Left ventricle myocardium inferior (tissue), 1 donor: ENCODE results near the gene PTPRJ. TPM values are rescaled to one million over a fixed set of nuclear protein-coding genes. Genes with fewer than 3 reads are reported as not detected.

ENCODE experiments used
- DNase-seq: peaks from one replicate; pipeline ENCODE4 v3.0.0-alpha.2; 2020
- H3K27ac ChIP-seq: fragments of 200-600 bp; replicated peaks from 2 replicates; pipeline ENCODE4 v1.8.0; 2021
- H3K27me3 ChIP-seq: fragments of 200-600 bp; 2 replicates; pipeline ENCODE4 v1.8.0; 2021; ENCODE audit warnings: low read depth
- H3K36me3 ChIP-seq: fragments of 200-600 bp; 2 replicates; pipeline ENCODE4 v1.8.0; 2021
- H3K4me1 ChIP-seq: fragments of 200-600 bp; 2 replicates; pipeline ENCODE4 v1.8.0; 2021
- H3K4me3 ChIP-seq: fragments of 200-600 bp; 2 replicates; pipeline ENCODE4 v1.8.0; 2021; ENCODE audit warnings: mild to moderate bottlenecking, moderate library complexity
- H3K9me3 ChIP-seq: fragments of 200-600 bp; replicated peaks from 2 replicates; pipeline ENCODE4 v1.8.0; 2021
- CTCF ChIP-seq: fragments of 200-600 bp; IDR thresholded peaks from 2 replicates; pipeline ENCODE4 v1.8.0; 2021; ENCODE audit warnings: antibody characterized with exemption, mild to moderate bottlenecking, borderline replicate concordance
- intact Hi-C: fragments of 100-400 bp; cut with micrococcal nuclease; formaldehyde crosslinking; loops from one replicate; pipeline ENCODE4 v1.11.0; 2022
- total RNA-seq: library from RNA; stranded (reverse); fragmentation: NEBNext Ultra II Directional; extraction: Animal tissue kit (Norgen Biotek cat#: 25700); gene quantifications from one replicate; pipeline ENCODE4 v1.2.1, GENCODE V29; 2021
- donor health status: DM: no; HTN: yes; CAD: no; lungs with severe emphysema.

PTPRJ gene
- total RNA-seq, 1 donor from 2014 or later: 6.8 TPM

- no peaks in the 10 kb centered on the region for H3K4me1 ChIP-seq
- no peak overlapping the region for H3K27ac ChIP-seq
- TF ChIP-seq CTCF: no peak
- DNase-seq: no peak
- H3K4me3 ChIP-seq: no peak overlapping the region
- peaks cover 32% of the 10 kb centered on the region for H3K36me3 ChIP-seq
- intact Hi-C loops: no loop called here
- H3K9me3 ChIP-seq: peaks cover 17% of the 10 kb centered on the region
- no peaks in the 10 kb centered on the region for H3K27me3 ChIP-seq
Measured at GRCh38 chr11:48150213-48150612, 169.9 kb downstream of the PTPRJ start.

- no peaks in the 10 kb centered on the region for H3K27me3 ChIP-seq
- H3K36me3 ChIP-seq: peaks cover 48% of the 10 kb centered on the region
- H3K27ac ChIP-seq: no peak overlapping the region
- peaks cover 17% of the 10 kb centered on the region for H3K9me3 ChIP-seq
- H3K4me1 ChIP-seq: no peaks in the 10 kb centered on the region
- H3K4me3 ChIP-seq: no peak overlapping the region
- no peak for DNase-seq
- intact Hi-C loops: no loop called here
- no peak for TF ChIP-seq CTCF
Measured at GRCh38 chr11:48154151-48154550, 173.8 kb downstream of the PTPRJ start.

GRCh38 chr11:48161951-48162884, 181.9 kb downstream of the PTPRJ start:
- no peak for TF ChIP-seq CTCF
- Histone ChIP-seq H3K9me3 (no peaks in the 10 kb centered on the region), H3K27me3 (no peaks in the 10 kb centered on the region), H3K27ac (no peak overlapping the region), H3K36me3 (peaks cover 2% of the 10 kb centered on the region), H3K4me3 (no peak overlapping the region), H3K4me1 (peaks cover 6% of the 10 kb centered on the region)
- no peak for DNase-seq
- intact Hi-C loops: no loop called here

- peaks cover 10% of the 10 kb centered on the region for H3K4me1 ChIP-seq
- intact Hi-C loops: no loop called here
- H3K36me3 ChIP-seq: no peaks in the 10 kb centered on the region
- no peak overlapping the region for H3K27ac ChIP-seq
- no peak overlapping the region for H3K4me3 ChIP-seq
- H3K9me3 ChIP-seq: no peaks in the 10 kb centered on the region
- no peaks in the 10 kb centered on the region for H3K27me3 ChIP-seq
- TF ChIP-seq CTCF: no peak
- no peak for DNase-seq
Measured at GRCh38 chr11:48162885-48163268, 182.5 kb downstream of the PTPRJ start.

GRCh38 chr11:48163360-48164100, 183.2 kb downstream of the PTPRJ start:
- Histone ChIP-seq H3K27ac (no peak overlapping the region), H3K36me3 (no peaks in the 10 kb centered on the region)
- TF ChIP-seq CTCF: no peak

More at GRCh38 chr11:48163360-48164100, 183.2 kb downstream of the PTPRJ start:
- H3K4me1 ChIP-seq: peaks cover 17% of the 10 kb centered on the region
- no peak overlapping the region for H3K4me3 ChIP-seq
- intact Hi-C loops: no loop called here
- no peaks in the 10 kb centered on the region for H3K27me3 ChIP-seq
- DNase-seq: no peak
- no peaks in the 10 kb centered on the region for H3K9me3 ChIP-seq
